IPS-18a (cell line): ENCODE data around the gene SLCO3A1.

ENCODE experiments used
- H3K27ac ChIP-seq: one replicate; pipeline ENCODE4 v1.5.1; 2013; ENCODE audit warnings: low read length
- H3K27me3 ChIP-seq: one replicate; pipeline ENCODE4 v1.6.1; 2013; ENCODE audit warnings: mild to moderate bottlenecking, low read length; ENCODE audit not compliant: control insufficient read depth, insufficient read depth
- H3K36me3 ChIP-seq: one replicate; pipeline ENCODE4 v1.6.1; 2013; ENCODE audit warnings: low read depth, low read length; ENCODE audit not compliant: control insufficient read depth
- H3K4me1 ChIP-seq: one replicate; pipeline ENCODE4 v1.6.1; 2013; ENCODE audit warnings: low read depth, low read length; ENCODE audit not compliant: control insufficient read depth
- H3K4me3 ChIP-seq: one replicate; pipeline ENCODE4 v1.5.1; 2013; ENCODE audit warnings: low read length
- H3K9ac ChIP-seq: one replicate; pipeline ENCODE4 v1.6.1; 2013; ENCODE audit warnings: mild to moderate bottlenecking, low read length, moderate library complexity
- H3K9me3 ChIP-seq: one replicate; pipeline ENCODE4 v1.6.1; 2013; ENCODE audit warnings: low read depth, low read length; ENCODE audit not compliant: control insufficient read depth

Gene SLCO3A1

DNA sequence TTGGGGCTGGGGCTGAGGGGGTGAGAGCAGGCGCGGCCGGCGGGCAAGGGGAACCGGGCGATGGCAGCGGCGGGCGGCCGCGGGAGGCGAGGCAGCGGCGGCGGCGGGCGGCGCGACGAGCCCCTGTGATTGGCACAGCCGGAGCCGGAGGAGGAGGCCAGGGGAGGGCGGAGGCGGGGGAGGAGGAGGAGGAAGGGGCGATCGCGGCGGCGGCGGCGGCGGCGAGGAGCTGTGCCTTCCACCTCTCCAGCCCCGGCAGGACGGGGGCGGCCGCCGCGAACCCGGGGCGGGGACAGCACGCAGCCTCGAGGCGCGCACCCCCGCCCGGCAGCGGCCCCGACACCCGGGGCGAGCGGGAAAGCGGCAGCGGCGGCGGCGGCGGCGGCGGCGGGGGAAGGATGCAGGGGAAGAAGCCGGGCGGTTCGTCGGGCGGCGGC, at the start of gene SLCO3A1:
Gene SLCO3A1 (plus strand): TSS at position 198 of the 437 bp plus-strand sequence.
- peak within 1 kb of the TSS; percentile 78 for H3K4me3 ChIP-seq
- peaks cover 27% of the 10 kb centered on the region for H3K4me1 ChIP-seq
- H3K27me3 ChIP-seq = peaks cover 18% of the 10 kb centered on the region
- H3K36me3 ChIP-seq = no peaks in the 10 kb centered on the region
- H3K9ac ChIP-seq = peak within 1 kb of the TSS; percentile 27
- H3K27ac ChIP-seq = no peak within 1 kb of the TSS
- no peaks in the 10 kb centered on the region for H3K9me3 ChIP-seq

GRCh38 chr15:91807122-91807521, 46.4 kb upstream of the SLCO3A1 start:
- Histone ChIP-seq H3K27ac (no peak overlapping the region), H3K27me3 (no peaks in the 10 kb centered on the region), H3K9me3 (no peaks in the 10 kb centered on the region), H3K4me3 (no peak overlapping the region), H3K4me1 (no peaks in the 10 kb centered on the region), H3K9ac (no peak overlapping the region), H3K36me3 (no peaks in the 10 kb centered on the region)

- no peaks in the 10 kb centered on the region for H3K36me3 ChIP-seq
- H3K9ac ChIP-seq = no peak overlapping the region
- no peaks in the 10 kb centered on the region for H3K4me1 ChIP-seq
- H3K27ac ChIP-seq = no peak overlapping the region
- peaks cover 11% of the 10 kb centered on the region for H3K9me3 ChIP-seq
- H3K27me3 ChIP-seq = no peaks in the 10 kb centered on the region
- no peak overlapping the region for H3K4me3 ChIP-seq
Measured at GRCh38 chr15:91813924-91814323, 39.6 kb upstream of the SLCO3A1 start.

GRCh38 chr15:91816942-91817341, 36.6 kb upstream of the SLCO3A1 start:
- H3K36me3 ChIP-seq = no peaks in the 10 kb centered on the region
- peaks cover 11% of the 10 kb centered on the region for H3K9me3 ChIP-seq
- no peak overlapping the region for H3K27ac ChIP-seq
- no peak overlapping the region for H3K4me3 ChIP-seq
- no peaks in the 10 kb centered on the region for H3K27me3 ChIP-seq
- no peak overlapping the region for H3K9ac ChIP-seq
- no peaks in the 10 kb centered on the region for H3K4me1 ChIP-seq

- H3K27me3 ChIP-seq = no peaks in the 10 kb centered on the region
Measured at GRCh38 chr15:91821458-91821857, 32.0 kb upstream of the SLCO3A1 start.

DNA sequence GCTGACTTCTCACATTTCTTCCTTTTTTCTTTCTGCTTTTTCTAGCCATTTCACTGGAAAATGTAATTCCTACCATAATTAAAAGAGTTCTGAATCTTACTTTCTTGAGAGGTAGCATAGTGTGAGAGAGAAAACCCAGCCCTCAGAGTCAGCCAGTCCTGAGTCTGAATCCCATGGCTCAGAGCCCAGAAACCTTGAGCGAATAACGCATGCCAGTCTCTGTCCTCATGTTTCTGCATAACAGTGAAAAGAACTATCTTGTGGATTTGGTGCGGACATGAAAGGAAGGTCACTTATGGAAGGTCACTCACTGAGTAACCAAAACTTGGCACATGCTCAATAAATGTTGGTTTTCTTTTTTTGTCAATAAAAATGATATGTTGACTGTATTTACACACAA, 29.3 kb upstream of the SLCO3A1 start:
- Histone ChIP-seq H3K4me3 (no peak overlapping the region), H3K27me3 (no peaks in the 10 kb centered on the region), H3K36me3 (no peaks in the 10 kb centered on the region), H3K9me3 (no peaks in the 10 kb centered on the region), H3K4me1 (peaks cover 7% of the 10 kb centered on the region), H3K27ac (no peak overlapping the region), H3K9ac (no peak overlapping the region)

More at GRCh38 chr15:91821458-91821857, 32.0 kb upstream of the SLCO3A1 start:
- Histone ChIP-seq H3K4me1 (peaks cover 7% of the 10 kb centered on the region), H3K9me3 (no peaks in the 10 kb centered on the region), H3K9ac (no peak overlapping the region), H3K36me3 (no peaks in the 10 kb centered on the region), H3K4me3 (no peak overlapping the region), H3K27ac (no peak overlapping the region)

GRCh38 chr15:91826443-91826842, 27.1 kb upstream of the SLCO3A1 start:
- Histone ChIP-seq H3K4me1 (peaks cover 7% of the 10 kb centered on the region), H3K27ac (no peak overlapping the region), H3K27me3 (no peaks in the 10 kb centered on the region)

GRCh38 chr15:91833056-91833455, 20.5 kb upstream of the SLCO3A1 start:
- H3K9ac ChIP-seq = no peak overlapping the region
- H3K4me3 ChIP-seq = no peak overlapping the region
- no peak overlapping the region for H3K27ac ChIP-seq
- no peaks in the 10 kb centered on the region for H3K36me3 ChIP-seq
- no peaks in the 10 kb centered on the region for H3K4me1 ChIP-seq
- no peaks in the 10 kb centered on the region for H3K27me3 ChIP-seq
- H3K9me3 ChIP-seq = no peaks in the 10 kb centered on the region

More at GRCh38 chr15:91826443-91826842, 27.1 kb upstream of the SLCO3A1 start:
- Histone ChIP-seq H3K4me3 (no peak overlapping the region), H3K9ac (no peak overlapping the region), H3K36me3 (no peaks in the 10 kb centered on the region), H3K9me3 (no peaks in the 10 kb centered on the region)

DNA sequence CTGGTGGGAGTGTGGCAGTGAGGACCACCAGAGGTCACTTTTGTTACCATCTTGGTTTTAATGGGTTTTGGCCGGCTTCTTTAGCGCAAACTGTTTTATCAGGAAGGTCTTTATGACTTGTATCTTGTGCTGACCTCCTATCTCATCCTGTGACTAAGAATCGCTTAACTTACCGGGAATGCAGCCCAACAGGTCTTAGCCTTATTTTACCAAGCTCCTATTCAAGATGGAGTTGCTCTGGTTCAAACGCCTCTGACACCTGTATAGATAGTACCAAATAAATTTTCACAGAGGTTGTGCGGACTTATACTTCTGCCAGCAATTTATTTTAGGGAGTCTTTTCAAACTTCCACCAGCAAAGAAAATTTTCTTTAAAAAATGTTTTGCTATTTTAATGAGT, 13.6 kb upstream of the SLCO3A1 start:
- Histone ChIP-seq H3K9me3 (no peaks in the 10 kb centered on the region), H3K4me3 (no peak overlapping the region), H3K27ac (no peak overlapping the region), H3K27me3 (no peaks in the 10 kb centered on the region), H3K4me1 (peaks cover 12% of the 10 kb centered on the region), H3K36me3 (no peaks in the 10 kb centered on the region), H3K9ac (no peak overlapping the region)

GRCh38 chr15:91841861-91842260, 11.6 kb upstream of the SLCO3A1 start:
- no peak overlapping the region for H3K9ac ChIP-seq
- H3K36me3 ChIP-seq = no peaks in the 10 kb centered on the region
- no peak overlapping the region for H3K27ac ChIP-seq
- no peaks in the 10 kb centered on the region for H3K27me3 ChIP-seq
- H3K4me3 ChIP-seq = no peak overlapping the region
- H3K9me3 ChIP-seq = no peaks in the 10 kb centered on the region
- peaks cover 12% of the 10 kb centered on the region for H3K4me1 ChIP-seq

DNA sequence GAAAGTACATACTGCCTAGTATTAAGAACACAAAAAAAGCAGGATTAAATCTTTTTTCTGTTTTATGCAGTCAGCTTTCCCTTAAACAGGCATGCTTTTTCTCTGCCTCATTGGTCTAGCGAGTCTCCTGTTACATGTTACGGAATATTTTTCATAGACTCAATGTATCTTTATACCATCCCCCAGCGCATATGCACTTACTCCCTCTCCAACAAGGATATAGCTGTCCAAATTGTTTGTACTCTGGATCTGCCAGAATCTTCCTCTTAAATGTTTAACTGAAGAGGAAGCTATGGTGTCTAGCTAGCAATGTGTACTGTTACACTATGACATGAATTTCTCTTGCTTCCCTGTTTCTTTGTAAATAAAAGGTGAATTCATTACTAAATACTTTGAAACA, 9.2 kb upstream of the SLCO3A1 start:
- H3K27me3 ChIP-seq = no peaks in the 10 kb centered on the region
- H3K4me3 ChIP-seq = no peak overlapping the region
- H3K27ac ChIP-seq = no peak overlapping the region
- no peaks in the 10 kb centered on the region for H3K9me3 ChIP-seq
- H3K36me3 ChIP-seq = no peaks in the 10 kb centered on the region
- H3K9ac ChIP-seq = no peak overlapping the region
- H3K4me1 ChIP-seq = peaks cover 6% of the 10 kb centered on the region

DNA sequence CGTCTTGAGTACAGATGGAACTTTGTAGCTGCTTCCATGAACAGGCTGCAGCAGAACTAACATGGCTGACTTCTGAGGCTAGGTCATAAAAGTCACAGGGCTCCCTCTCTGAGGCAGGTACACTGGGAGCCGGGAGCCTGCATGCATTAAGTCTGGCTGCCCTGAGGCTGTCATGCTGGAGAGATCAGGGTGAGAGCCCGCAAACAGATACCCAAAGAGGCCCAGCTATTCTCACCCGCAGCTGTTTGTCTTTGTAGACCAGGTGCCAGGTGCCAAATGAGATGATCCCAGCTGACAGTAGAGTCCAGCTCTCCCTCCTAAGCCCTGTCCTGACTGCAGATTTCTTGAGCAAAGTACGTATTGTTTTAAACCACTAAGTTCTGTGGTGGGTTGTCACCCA, 8.6 kb upstream of the SLCO3A1 start:
- Histone ChIP-seq H3K27me3 (no peaks in the 10 kb centered on the region), H3K4me1 (peaks cover 2% of the 10 kb centered on the region), H3K9ac (no peak overlapping the region), H3K9me3 (no peaks in the 10 kb centered on the region), H3K27ac (no peak overlapping the region), H3K36me3 (no peaks in the 10 kb centered on the region), H3K4me3 (no peak overlapping the region)
